Activated CD4-positive, CD25-positive, alpha-beta regulatory T cell treated with anti-CD3 and anti-CD28 coated beads, Interleukin-2, amount 50 U/mL, for 16 hours (primary cell): ENCODE measurements around the gene SLC25A11.

Source experiments
- DNase-seq: peaks from one replicate; pipeline ENCODE4 v3.0.0-alpha.2; 2020; ENCODE audit warnings: low read depth, low spot score

Gene SLC25A11

GRCh38 chr17:4895657-4896331 is 44.1 kb downstream of the SLC25A11 start:
- no peak for DNase-seq

- DNase-seq, result no peak
Observed at GRCh38 chr17:4895121-4895520, 44.7 kb downstream of the SLC25A11 start.

GRCh38 chr17:4893721-4894560 is 45.9 kb downstream of the SLC25A11 start:
- DNase-seq, result no peak

GRCh38 chr17:4893272-4893671 is 46.6 kb downstream of the SLC25A11 start:
- no peak for DNase-seq

- no peak for DNase-seq
Observed at GRCh38 chr17:4892499-4893221, 47.2 kb downstream of the SLC25A11 start.

- no peak for DNase-seq
Observed at GRCh38 chr17:4891411-4892410, 48.1 kb downstream of the SLC25A11 start.

GRCh38 chr17:4887581-4887980 is 52.3 kb downstream of the SLC25A11 start:
- no peak for DNase-seq
